SK-N-SH treated with all-trans-retinoic acid at 6 μM for 48 hours (cell line): ENCODE measurements around the gene OR3A2.
"Not testable (repeated sequence)": the region's sequence is repeated elsewhere in the genome, so short reads cannot be mapped to it uniquely, and the experiment has no call there.

Experiments used
- ATAC-seq: fragments of 200-7000 bp; cut with Tn5 transposase; 3 replicates; pipeline ENCODE4 v1.9.1; 2020; ENCODE audit warnings: mild to moderate bottlenecking, moderate library complexity
- ARNTL ChIP-seq: fragments of 450-650 bp; formaldehyde crosslinking; IDR thresholded peaks from 2 replicates; pipeline ENCODE4 v1.5.0; 2020; ENCODE audit warnings: low read depth, mild to moderate bottlenecking, moderate library complexity, borderline replicate concordance
- BACH2 ChIP-seq: fragments of 250-450 bp; sonication (Bioruptor Pico); IDR thresholded peaks from 2 replicates; pipeline ENCODE4 v1.9.0; 2021; ENCODE audit warnings: mild to moderate bottlenecking, borderline replicate concordance
- CREB5 ChIP-seq: fragments of 250-450 bp; sonication (Bioruptor Pico); IDR thresholded peaks from 2 replicates; pipeline ENCODE4 v1.5.1; 2020; ENCODE audit warnings: low read depth, mild to moderate bottlenecking, moderate library complexity
- CSDC2 ChIP-seq: fragments of 250-450 bp; sonication (Bioruptor Pico); IDR thresholded peaks from 2 replicates; pipeline ENCODE4 v1.5.0; 2020; ENCODE audit warnings: mild to moderate bottlenecking, moderate library complexity
- CSRNP3 ChIP-seq: fragments of 250-450 bp; sonication (Bioruptor Pico); IDR thresholded peaks from 2 replicates; pipeline ENCODE4 v1.5.1; 2021; ENCODE audit warnings: mild to moderate bottlenecking, moderate library complexity
- ESRRG ChIP-seq: fragments of 250-450 bp; sonication (Bioruptor Pico); IDR thresholded peaks from 2 replicates; pipeline ENCODE4 v1.6.1; 2021; ENCODE audit warnings: mild to moderate bottlenecking
- GLIS3 ChIP-seq: fragments of 250-450 bp; sonication (Bioruptor Pico); IDR thresholded peaks from 2 replicates; pipeline ENCODE4 v1.5.0; 2020; ENCODE audit warnings: mild to moderate bottlenecking, moderate library complexity
- ISL1 ChIP-seq: fragments of 250-450 bp; sonication (Bioruptor Pico); IDR thresholded peaks from 2 replicates; pipeline ENCODE4 v2.1.2; 2022; ENCODE audit warnings: mild to moderate bottlenecking, moderate library complexity
- OSR1 ChIP-seq: fragments of 250-450 bp; sonication (Bioruptor Pico); IDR thresholded peaks from 2 replicates; pipeline ENCODE4 v1.8.0; 2022; ENCODE audit warnings: moderate library complexity, mild to moderate bottlenecking, inconsistent platforms
- PATZ1 ChIP-seq: fragments of 250-450 bp; sonication (Bioruptor Pico); IDR thresholded peaks from 2 replicates; pipeline ENCODE4 v1.8.0; 2020; ENCODE audit warnings: mild to moderate bottlenecking, moderate library complexity, borderline replicate concordance
- SNAI2 ChIP-seq: fragments of 250-450 bp; sonication (Bioruptor Pico); IDR thresholded peaks from 2 replicates; pipeline ENCODE4 v1.5.0; 2020; ENCODE audit warnings: mild to moderate bottlenecking, moderate library complexity
- TCF4 ChIP-seq: fragments of 250-450 bp; sonication (Bioruptor Pico); IDR thresholded peaks from 2 replicates; pipeline ENCODE4 v1.8.0; 2021; ENCODE audit warnings: mild to moderate bottlenecking, moderate library complexity, borderline replicate concordance
- TOX ChIP-seq: fragments of 250-450 bp; sonication (Bioruptor Pico); IDR thresholded peaks from 2 replicates; pipeline ENCODE4 v1.8.0; 2021; ENCODE audit warnings: mild to moderate bottlenecking, moderate library complexity, borderline replicate concordance
- TSHZ2 ChIP-seq: fragments of 250-450 bp; sonication (Bioruptor Pico); IDR thresholded peaks from 2 replicates; pipeline ENCODE4 v1.5.0; 2020; ENCODE audit warnings: mild to moderate bottlenecking, moderate library complexity
- ZFP30 ChIP-seq: fragments of 450-650 bp; formaldehyde crosslinking; IDR thresholded peaks from 2 replicates; pipeline ENCODE4 v1.5.0; 2022; ENCODE audit warnings: mild to moderate bottlenecking, moderate library complexity
- ZNF565 ChIP-seq: fragments of 450-650 bp; formaldehyde crosslinking; conservative IDR thresholded peaks from 2 replicates; pipeline ENCODE4 v1.5.0; 2020; ENCODE audit warnings: low read depth, mild to moderate bottlenecking, moderate library complexity

OR3A2 gene

GRCh38 chr17:3295632-3296031 is 90.5 kb downstream of the OR3A2 start:
- TF ChIP-seq ZFP30 (no peak), CSRNP3 (CRISPR knock-in tag) (no peak), TSHZ2 (no peak), CREB5 (no peak), CSDC2 (no peak), TOX (CRISPR knock-in tag) (no peak), ARNTL (CRISPR knock-in tag) (no peak), OSR1 (CRISPR knock-in tag) (no peak), PATZ1 (CRISPR knock-in tag) (no peak), BACH2 (no peak), TCF4 (CRISPR knock-in tag) (no peak), SNAI2 (CRISPR knock-in tag) (no peak), ESRRG (no peak), ISL1 (CRISPR knock-in tag) (no peak), GLIS3 (CRISPR knock-in tag) (no peak)
- no peak for ATAC-seq

- not testable (repeated sequence) for ATAC-seq
Measured at GRCh38 chr17:3293548-3293947, 92.6 kb downstream of the OR3A2 start.

GRCh38 chr17:3282901-3283300 is 103.2 kb downstream of the OR3A2 start:
- TF ChIP-seq ISL1 (CRISPR knock-in tag): no peak
- no peak for TF ChIP-seq CREB5
- no peak for TF ChIP-seq ZFP30
- no peak for TF ChIP-seq TSHZ2
- TF ChIP-seq ZNF565 (CRISPR knock-in tag): no peak
- no peak for TF ChIP-seq TCF4 (CRISPR knock-in tag)
- no peak for ATAC-seq

GRCh38 chr17:3276126-3276525 is 110.0 kb downstream of the OR3A2 start:
- ATAC-seq: no peak

More at GRCh38 chr17:3276126-3276525, 110.0 kb downstream of the OR3A2 start:
- TF ChIP-seq ZNF565 (CRISPR knock-in tag) (no peak), CREB5 (no peak)
- TF ChIP-seq, all 23 proteins: peak for 0
